Memory B cell (primary cell): ENCODE measurements around the gene SAG.

Experiments used
- ATAC-seq: fragments of 150-1000 bp; cut with Tn5 transposase; 2 replicates; pipeline ENCODE4 v1.10.0; 2021; ENCODE audit warnings: low read depth, mild to moderate bottlenecking, moderate library complexity
- DNase-seq, 2 donors: peaks; one replicate each; pipeline ENCODE4 v3.0.0; 2022; ENCODE audit warnings: low spot score in 2 of 2
- H3K27ac Mint-ChIP-seq: one replicate; pipeline ENCODE4 v1.8.0; 2022; ENCODE audit warnings: mild to moderate bottlenecking, moderate library complexity, mixed read lengths
- H3K27me3 Mint-ChIP-seq: one replicate; pipeline ENCODE4 v1.8.0; 2022; ENCODE audit warnings: mixed read lengths
- H3K36me3 Mint-ChIP-seq: one replicate; pipeline ENCODE4 v1.8.0; 2022; ENCODE audit warnings: mild to moderate bottlenecking, mixed read lengths
- H3K4me1 Mint-ChIP-seq: one replicate; pipeline ENCODE4 v1.8.0; 2022; ENCODE audit warnings: mixed read lengths
- H3K4me3 Mint-ChIP-seq: one replicate; pipeline ENCODE4 v1.8.0; 2022; ENCODE audit warnings: mild to moderate bottlenecking, moderate library complexity, mixed read lengths
- H3K9me3 Mint-ChIP-seq: one replicate; pipeline ENCODE4 v1.8.0; 2022; ENCODE audit warnings: mixed read lengths

The SAG gene

DNA sequence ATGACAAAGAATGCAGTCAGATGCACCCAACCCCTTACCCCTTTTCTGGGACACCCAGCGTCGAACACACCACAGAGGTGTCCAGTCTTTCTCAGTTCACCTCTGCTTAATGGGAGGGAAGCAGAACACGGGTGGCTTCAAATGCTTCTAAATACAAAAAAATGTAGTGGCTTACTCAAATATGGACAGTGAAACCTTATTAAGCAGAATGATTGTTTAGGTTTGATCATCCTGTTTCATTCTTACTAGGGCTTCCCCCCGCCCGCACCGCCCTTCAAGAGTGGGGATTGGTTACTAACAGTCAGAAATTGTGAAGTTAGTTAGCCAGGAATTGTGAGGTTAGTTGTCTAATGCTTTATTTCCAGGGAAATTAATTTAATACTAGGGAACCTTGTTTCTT, 34.5 kb upstream of the SAG start:
- ATAC-seq (no peak), DNase-seq (no peak)
- Mint-ChIP-seq H3K9me3 (no peaks in the 10 kb centered on the region), H3K27ac (no peak overlapping the region), H3K36me3 (peaks cover 47% of the 10 kb centered on the region), H3K4me1 (peaks cover 23% of the 10 kb centered on the region), H3K4me3 (no peak overlapping the region), H3K27me3 (no peaks in the 10 kb centered on the region)

- H3K27me3 Mint-ChIP-seq = no peaks in the 10 kb centered on the region
- peaks cover 14% of the 10 kb centered on the region for H3K4me1 Mint-ChIP-seq
- H3K27ac Mint-ChIP-seq = no peak overlapping the region
- DNase-seq (no peak), ATAC-seq (no peak)
- peaks cover 45% of the 10 kb centered on the region for H3K36me3 Mint-ChIP-seq
- H3K9me3 Mint-ChIP-seq = no peaks in the 10 kb centered on the region
- no peak overlapping the region for H3K4me3 Mint-ChIP-seq
Observed at GRCh38 chr2:233275223-233275622, 32.4 kb upstream of the SAG start.

GRCh38 chr2:233278921-233279320, 28.7 kb upstream of the SAG start:
- DNase-seq (no peak), ATAC-seq (no peak)
- H3K4me1 Mint-ChIP-seq = peaks cover 7% of the 10 kb centered on the region
- H3K9me3 Mint-ChIP-seq = no peaks in the 10 kb centered on the region
- H3K4me3 Mint-ChIP-seq = no peak overlapping the region
- H3K27me3 Mint-ChIP-seq = no peaks in the 10 kb centered on the region
- no peak overlapping the region for H3K27ac Mint-ChIP-seq
- H3K36me3 Mint-ChIP-seq = peaks cover 47% of the 10 kb centered on the region

DNA sequence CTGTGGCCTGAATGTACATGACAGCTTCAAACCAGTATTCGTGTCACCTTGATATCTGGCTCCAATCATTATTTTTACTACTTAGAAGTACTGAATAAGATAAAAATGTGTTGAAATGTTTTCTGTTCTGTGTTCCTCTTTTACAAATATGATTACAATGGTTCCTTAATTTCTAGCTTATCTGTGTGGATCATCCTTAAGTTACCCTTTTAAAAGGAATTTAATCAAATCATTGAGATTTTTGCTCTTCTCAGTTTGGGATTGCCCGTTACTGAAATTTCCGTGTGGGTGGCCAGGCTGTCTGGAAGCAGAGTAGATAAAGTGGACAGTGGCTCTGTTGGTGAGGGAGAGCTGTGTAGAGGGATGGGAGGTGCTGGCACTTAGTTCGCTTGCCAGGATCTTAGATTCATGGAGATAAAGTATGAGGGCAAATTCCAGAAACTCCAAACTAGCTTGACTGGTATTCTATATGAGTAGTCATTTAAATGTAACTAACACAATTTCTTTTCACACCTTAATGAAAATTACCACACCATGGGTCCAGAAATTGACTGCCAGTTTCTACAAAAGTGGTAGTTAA, 27.4 kb upstream of the SAG start:
- Mint-ChIP-seq H3K9me3 (no peaks in the 10 kb centered on the region), H3K4me1 (peaks cover 6% of the 10 kb centered on the region), H3K36me3 (peaks cover 43% of the 10 kb centered on the region), H3K27me3 (no peaks in the 10 kb centered on the region), H3K27ac (peak overlapping the region; percentile 50), H3K4me3 (no peak overlapping the region)
- DNase-seq (no peak), ATAC-seq (no peak)

- DNase-seq = no peak
- ATAC-seq = no peak
- Mint-ChIP-seq H3K36me3 (peaks cover 43% of the 10 kb centered on the region), H3K4me3 (no peak overlapping the region), H3K4me1 (peaks cover 6% of the 10 kb centered on the region), H3K27me3 (no peaks in the 10 kb centered on the region), H3K9me3 (no peaks in the 10 kb centered on the region), H3K27ac (peak overlapping the region; percentile 49)
Observed at GRCh38 chr2:233281553-233281952, 26.1 kb upstream of the SAG start.

DNA sequence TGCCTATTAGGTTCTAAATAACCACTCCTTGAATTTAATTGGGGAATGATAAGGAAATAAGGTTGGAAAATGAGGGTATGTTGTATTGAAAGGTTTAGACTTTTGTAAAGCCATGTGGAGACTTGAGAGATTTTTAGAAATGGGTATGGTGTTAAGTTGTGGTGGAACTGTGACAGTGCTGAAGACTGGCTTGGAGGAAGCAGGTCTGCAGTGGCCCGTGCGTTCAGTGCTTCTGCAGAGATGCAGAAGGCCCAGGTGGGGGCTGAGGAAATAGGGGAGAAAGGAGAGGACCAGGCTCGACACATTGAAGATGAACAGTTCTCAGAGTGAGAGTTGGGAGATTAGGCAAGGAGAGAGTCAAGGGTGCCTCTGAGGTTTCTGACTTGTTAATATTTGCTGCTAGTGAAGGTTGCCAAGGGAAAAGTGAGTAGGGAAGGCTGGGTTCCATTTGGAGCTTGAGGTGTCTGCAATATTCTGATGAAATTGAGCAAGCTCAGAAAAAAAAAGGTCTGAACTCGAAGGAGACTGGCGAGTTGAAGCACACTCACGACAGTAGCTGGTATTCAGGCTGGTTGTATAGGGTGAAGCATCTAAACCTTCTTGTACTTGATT, 25.5 kb upstream of the SAG start:
- Mint-ChIP-seq H3K27ac (peak overlapping the region; percentile 49), H3K4me3 (no peak overlapping the region), H3K4me1 (peaks cover 6% of the 10 kb centered on the region), H3K36me3 (peaks cover 48% of the 10 kb centered on the region), H3K9me3 (no peaks in the 10 kb centered on the region), H3K27me3 (no peaks in the 10 kb centered on the region)
- DNase-seq (no peak), ATAC-seq (no peak)

DNA sequence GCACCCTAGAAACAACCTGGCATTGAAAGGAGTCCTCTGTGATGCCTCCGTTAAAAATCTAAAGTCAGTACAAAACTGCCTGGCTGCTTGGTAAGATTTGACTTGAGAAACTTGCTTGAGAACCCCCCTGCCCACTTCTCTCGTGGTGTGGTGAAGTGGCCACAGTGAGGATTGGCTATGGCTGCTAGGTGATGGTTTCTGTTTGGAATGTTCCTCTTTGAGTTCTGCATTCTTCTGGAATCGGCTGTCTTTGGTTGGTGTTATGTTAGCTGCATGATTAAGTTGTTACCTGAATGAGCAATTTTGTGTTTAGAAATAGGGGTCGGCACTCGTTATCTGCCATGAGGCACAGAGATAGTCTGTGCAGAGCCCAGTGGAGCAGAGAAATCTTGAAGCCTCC, 21.7 kb upstream of the SAG start:
- DNase-seq = no peak
- H3K4me1 Mint-ChIP-seq = peaks cover 6% of the 10 kb centered on the region
- no peaks in the 10 kb centered on the region for H3K9me3 Mint-ChIP-seq
- H3K27ac Mint-ChIP-seq = no peak overlapping the region
- H3K27me3 Mint-ChIP-seq = no peaks in the 10 kb centered on the region
- no peak overlapping the region for H3K4me3 Mint-ChIP-seq
- H3K36me3 Mint-ChIP-seq = peaks cover 50% of the 10 kb centered on the region
- no peak for ATAC-seq

DNA sequence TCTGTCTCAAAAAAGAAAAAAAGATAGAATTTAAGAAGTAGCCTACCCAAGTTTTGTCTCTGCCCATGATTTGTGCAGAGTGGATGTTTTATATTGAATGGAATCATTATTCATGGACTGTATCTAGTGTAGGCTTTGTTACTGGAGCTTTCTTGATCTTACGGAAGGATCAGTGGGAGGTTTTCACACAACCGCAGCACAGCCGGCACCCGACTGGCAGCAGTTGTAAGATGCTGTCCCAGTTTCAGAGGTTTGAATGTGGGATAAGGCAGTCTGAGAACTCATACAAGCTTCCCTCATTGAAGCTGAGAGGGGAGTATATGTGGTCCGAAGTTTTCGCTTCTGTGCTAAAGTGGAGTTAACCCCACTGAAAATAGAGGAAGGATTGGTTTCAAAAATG, 19.7 kb upstream of the SAG start:
- Mint-ChIP-seq H3K27ac (no peak overlapping the region), H3K36me3 (peaks cover 43% of the 10 kb centered on the region)

GRCh38 chr2:233288663-233289062, 19.0 kb upstream of the SAG start:
- no peaks in the 10 kb centered on the region for H3K4me1 Mint-ChIP-seq
- no peak overlapping the region for H3K4me3 Mint-ChIP-seq
- H3K27ac Mint-ChIP-seq = no peak overlapping the region
- no peaks in the 10 kb centered on the region for H3K9me3 Mint-ChIP-seq
- H3K27me3 Mint-ChIP-seq = no peaks in the 10 kb centered on the region
- peaks cover 45% of the 10 kb centered on the region for H3K36me3 Mint-ChIP-seq
- DNase-seq = no peak
- ATAC-seq = no peak

More for the DNA sequence above, 19.7 kb upstream of the SAG start:
- DNase-seq = no peak
- H3K27me3 Mint-ChIP-seq = no peaks in the 10 kb centered on the region
- H3K9me3 Mint-ChIP-seq = no peaks in the 10 kb centered on the region
- no peak for ATAC-seq
- H3K4me3 Mint-ChIP-seq = no peak overlapping the region
- no peaks in the 10 kb centered on the region for H3K4me1 Mint-ChIP-seq

GRCh38 chr2:233289648-233290047, 18.0 kb upstream of the SAG start:
- Mint-ChIP-seq H3K4me3 (no peak overlapping the region), H3K27me3 (no peaks in the 10 kb centered on the region), H3K36me3 (peaks cover 51% of the 10 kb centered on the region), H3K27ac (no peak overlapping the region), H3K4me1 (no peaks in the 10 kb centered on the region), H3K9me3 (no peaks in the 10 kb centered on the region)
- ATAC-seq (no peak), DNase-seq (no peak)

DNA sequence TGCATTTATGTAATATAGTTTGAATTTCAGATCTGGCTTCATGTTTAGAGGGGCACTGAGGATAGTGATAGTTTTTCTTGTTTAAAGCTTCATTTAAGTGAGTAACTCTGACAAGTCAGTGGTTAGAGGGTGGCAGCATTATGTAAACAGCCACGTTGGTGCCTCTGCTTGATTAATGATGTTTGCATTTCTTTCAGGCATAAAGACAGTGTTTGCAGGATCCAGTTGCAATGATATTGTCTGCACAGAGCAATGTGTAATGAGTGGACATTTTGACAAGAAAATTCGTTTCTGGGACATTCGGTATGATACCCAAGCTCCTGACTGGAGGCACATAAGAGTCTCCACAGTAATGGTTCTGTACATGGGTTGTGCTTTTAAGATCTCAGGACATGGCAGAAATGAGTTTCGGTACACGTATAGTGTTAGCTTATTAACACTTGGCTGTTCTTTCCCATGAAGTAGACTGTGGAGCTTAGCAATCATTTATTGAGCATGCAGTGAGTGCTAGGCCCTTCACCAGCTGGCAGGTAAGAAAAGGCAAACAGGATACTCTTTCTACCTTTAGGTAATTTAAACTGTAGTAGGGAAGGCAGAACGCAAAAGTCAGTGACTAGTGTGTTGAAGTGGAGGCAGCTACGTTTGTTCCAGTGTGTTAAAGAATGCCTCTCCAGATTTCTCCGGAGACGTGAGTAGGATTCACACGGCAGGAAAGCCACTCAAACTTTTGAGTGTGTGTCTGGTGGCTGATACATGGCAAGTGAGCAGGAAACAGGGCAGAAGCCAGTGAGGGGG, 17.4 kb upstream of the SAG start:
- ATAC-seq (no peak), DNase-seq (no peak)
- Mint-ChIP-seq H3K27me3 (no peaks in the 10 kb centered on the region), H3K4me3 (no peak overlapping the region), H3K36me3 (peaks cover 51% of the 10 kb centered on the region), H3K9me3 (no peaks in the 10 kb centered on the region), H3K4me1 (no peaks in the 10 kb centered on the region), H3K27ac (peak overlapping the region; percentile 7)

- Mint-ChIP-seq H3K4me3 (no peak overlapping the region), H3K27ac (no peak overlapping the region), H3K9me3 (no peaks in the 10 kb centered on the region), H3K27me3 (no peaks in the 10 kb centered on the region), H3K4me1 (peaks cover 4% of the 10 kb centered on the region), H3K36me3 (peaks cover 29% of the 10 kb centered on the region)
- DNase-seq (no peak), ATAC-seq (no peak)
Observed at GRCh38 chr2:233295891-233296290, 11.7 kb upstream of the SAG start.

DNA sequence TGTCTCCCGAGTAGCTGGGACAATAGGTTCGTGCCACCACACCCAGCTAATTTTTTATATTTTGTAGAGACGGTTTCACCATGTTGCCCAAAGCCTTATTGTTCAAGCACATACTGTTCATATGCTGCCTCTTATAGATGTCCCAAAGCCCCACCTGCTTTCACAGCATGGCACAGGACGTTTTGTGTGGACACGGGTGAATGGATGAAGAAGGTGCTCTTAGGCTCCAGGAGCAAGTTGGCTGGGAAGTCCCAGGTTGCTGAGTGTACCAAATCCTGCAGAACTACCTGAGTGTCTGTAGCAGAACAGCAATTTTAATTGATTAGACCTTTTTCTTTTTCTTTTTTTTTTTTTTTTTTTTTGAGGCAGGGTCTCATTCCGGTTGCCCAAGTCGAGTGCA, 10.5 kb upstream of the SAG start:
- H3K36me3 Mint-ChIP-seq = peaks cover 26% of the 10 kb centered on the region
- no peak overlapping the region for H3K27ac Mint-ChIP-seq

GRCh38 chr2:233300401-233300800, 7.2 kb upstream of the SAG start:
- H3K27ac Mint-ChIP-seq = no peak overlapping the region
- H3K36me3 Mint-ChIP-seq = peaks cover 2% of the 10 kb centered on the region
- no peaks in the 10 kb centered on the region for H3K27me3 Mint-ChIP-seq
- no peaks in the 10 kb centered on the region for H3K9me3 Mint-ChIP-seq
- ATAC-seq = no peak
- no peak for DNase-seq
- peaks cover 6% of the 10 kb centered on the region for H3K4me1 Mint-ChIP-seq
- no peak overlapping the region for H3K4me3 Mint-ChIP-seq

More for the DNA sequence above, 10.5 kb upstream of the SAG start:
- Mint-ChIP-seq H3K4me3 (no peak overlapping the region), H3K27me3 (no peaks in the 10 kb centered on the region), H3K9me3 (no peaks in the 10 kb centered on the region), H3K4me1 (peaks cover 4% of the 10 kb centered on the region)
- ATAC-seq (no peak), DNase-seq (no peak)
